Sigmoid colon (tissue), 3 donors: ENCODE results near the gene SUOX.

ENCODE experiments used
- POLR2A ChIP-seq, 2 donors: fragments of 450-650 bp; IDR thresholded peaks; one replicate each; pipeline ENCODE4 v1.6.1; 2016; ENCODE audit warnings: antibody characterized with exemption in 2 of 2, mild to moderate bottlenecking in 2 of 2, moderate library complexity in 2 of 2
- TF ChIP-seq, protein P1 (sequence below), 4 experiments: fragments of 450-650 bp in 3 of 4; fragments of 200-600 bp in 1 of 4; IDR thresholded peaks; one replicate each; pipeline ENCODE4 v1.5.1; 2016 to 2019; ENCODE audit warnings: antibody characterized with exemption in 4 of 4, mild to moderate bottlenecking in 3 of 4, moderate library complexity in 2 of 4

DNA sequence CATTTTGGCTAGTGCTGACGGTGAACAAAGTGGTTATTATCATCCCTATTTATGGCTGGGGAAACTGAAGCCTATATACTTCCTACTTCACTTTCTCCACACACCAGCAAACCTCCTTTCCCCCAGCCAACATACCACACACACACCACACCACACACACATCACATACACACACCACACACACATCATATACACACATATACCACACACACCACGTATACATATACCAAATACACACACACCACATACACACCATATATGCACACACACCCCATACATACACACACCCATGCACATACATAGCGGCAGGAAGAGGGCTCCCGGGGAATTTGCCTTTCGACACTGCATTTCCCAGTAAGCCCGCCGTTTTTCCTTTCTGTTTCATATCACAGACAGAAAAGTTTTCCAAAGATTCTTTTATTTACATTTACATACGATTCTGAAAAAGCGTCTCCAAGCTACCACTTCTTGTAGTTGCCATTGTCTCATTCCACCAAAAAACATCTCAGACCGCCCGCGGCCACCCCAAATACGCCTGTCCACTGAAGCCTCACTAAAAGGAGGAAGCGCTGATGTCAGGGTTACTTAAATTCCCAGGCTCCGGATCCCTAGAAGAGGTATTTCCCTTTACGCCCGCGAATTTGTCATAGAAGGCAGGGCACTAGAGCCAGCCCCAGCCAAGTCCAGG lies 24.0 kb upstream of the SUOX start:
- TF ChIP-seq, protein P1, sequence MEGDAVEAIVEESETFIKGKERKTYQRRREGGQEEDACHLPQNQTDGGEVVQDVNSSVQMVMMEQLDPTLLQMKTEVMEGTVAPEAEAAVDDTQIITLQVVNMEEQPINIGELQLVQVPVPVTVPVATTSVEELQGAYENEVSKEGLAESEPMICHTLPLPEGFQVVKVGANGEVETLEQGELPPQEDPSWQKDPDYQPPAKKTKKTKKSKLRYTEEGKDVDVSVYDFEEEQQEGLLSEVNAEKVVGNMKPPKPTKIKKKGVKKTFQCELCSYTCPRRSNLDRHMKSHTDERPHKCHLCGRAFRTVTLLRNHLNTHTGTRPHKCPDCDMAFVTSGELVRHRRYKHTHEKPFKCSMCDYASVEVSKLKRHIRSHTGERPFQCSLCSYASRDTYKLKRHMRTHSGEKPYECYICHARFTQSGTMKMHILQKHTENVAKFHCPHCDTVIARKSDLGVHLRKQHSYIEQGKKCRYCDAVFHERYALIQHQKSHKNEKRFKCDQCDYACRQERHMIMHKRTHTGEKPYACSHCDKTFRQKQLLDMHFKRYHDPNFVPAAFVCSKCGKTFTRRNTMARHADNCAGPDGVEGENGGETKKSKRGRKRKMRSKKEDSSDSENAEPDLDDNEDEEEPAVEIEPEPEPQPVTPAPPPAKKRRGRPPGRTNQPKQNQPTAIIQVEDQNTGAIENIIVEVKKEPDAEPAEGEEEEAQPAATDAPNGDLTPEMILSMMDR (IDR thresholded peaks at IDR 0.05) = no peak
- peak; percentile 80 to 85 for TF ChIP-seq POLR2A (IDR thresholded peaks at IDR 0.05)
